Smooth muscle cell (in vitro differentiated cells): ENCODE measurements around the gene CUL1. TPM values are rescaled to one million over a fixed set of nuclear protein-coding genes. Genes with fewer than 3 reads are reported as not detected.

Source experiments
- DNase-seq: peaks from one replicate; lab custom pipeline; 2025; ENCODE audit not compliant: unreplicated experiment; lab: John Stamatoyannopoulos, UW
- H2AFZ ChIP-seq: fragments of 200-600 bp; sonication (generic); 2 replicates; pipeline ENCODE4 v1.6.0; 2016; ENCODE audit warnings: antibody characterized with exemption, low read depth, mild to moderate bottlenecking
- H3F3A ChIP-seq: fragments of 200-600 bp; sonication (generic); 2 replicates; pipeline ENCODE4 v1.6.0; 2017; ENCODE audit warnings: antibody characterized with exemption, low read depth
- H3K27ac ChIP-seq: fragments of 200-600 bp; sonication (generic); 2 replicates; pipeline ENCODE4 v1.5.1; 2016; ENCODE audit warnings: low read depth, mild to moderate bottlenecking
- H3K27me3 ChIP-seq: fragments of 200-600 bp; sonication (generic); 2 replicates; pipeline ENCODE4 v1.6.1; 2016; ENCODE audit warnings: low read depth, mild to moderate bottlenecking
- H3K36me3 ChIP-seq: fragments of 200-600 bp; sonication (generic); 2 replicates; pipeline ENCODE4 v1.5.1; 2016; ENCODE audit warnings: low read depth
- H3K4me1 ChIP-seq: fragments of 200-600 bp; sonication (generic); 2 replicates; pipeline ENCODE4 v1.5.1; 2016; ENCODE audit warnings: low read depth
- H3K4me2 ChIP-seq: fragments of 200-600 bp; sonication (generic); 2 replicates; pipeline ENCODE4 v1.6.0; 2016; ENCODE audit warnings: mild to moderate bottlenecking
- H3K4me3 ChIP-seq: fragments of 200-600 bp; sonication (generic); 2 replicates; pipeline ENCODE4 v1.5.1; 2016; ENCODE audit warnings: mild to moderate bottlenecking
- H3K79me2 ChIP-seq: fragments of 200-600 bp; sonication (generic); 2 replicates; pipeline ENCODE4 v1.6.0; 2016; ENCODE audit warnings: low read depth, mild to moderate bottlenecking
- H3K9ac ChIP-seq: fragments of 200-600 bp; sonication (generic); 2 replicates; pipeline ENCODE4 v1.6.0; 2016; ENCODE audit warnings: low read depth
- H3K9me3 ChIP-seq: fragments of 200-600 bp; sonication (generic); replicated peaks from 2 replicates; pipeline ENCODE4 v1.5.1; 2016; ENCODE audit warnings: low read depth
- H4K20me1 ChIP-seq: fragments of 200-600 bp; sonication (generic); 2 replicates; pipeline ENCODE4 v1.6.0; 2016; ENCODE audit warnings: low read depth
- WGBS: methylation state at CpG from one replicate; pipeline ENCODE4 v1.1.7; 2016; ENCODE audit warnings: low lambda C conversion rate; 5-methylcytosine and 5-hydroxymethylcytosine counted together
- polyA plus RNA-seq: library from polyadenylated mRNA; unstranded; fragments of >200 nt; fragmentation: Nextera tagmentation; extraction: Ambion mirVana; gene quantifications from 2 replicates; pipeline ENCODE4 v1.2.1, GENCODE V29; 2016
- total RNA-seq: library from RNA; depleted of rRNA; stranded (reverse); fragments of >200 nt; gene quantifications from 2 replicates; pipeline ENCODE4 v1.2.3, GENCODE V29; 2014
- TF ChIP-seq, protein P1 (sequence below): fragments of 200-600 bp; sonication (generic); IDR thresholded peaks from 2 replicates; pipeline ENCODE4 v1.5.1; 2017; ENCODE audit warnings: borderline replicate concordance, mild to moderate bottlenecking, antibody characterized with exemption; ENCODE audit not compliant: insufficient read depth, poor library complexity, severe bottlenecking

The CUL1 gene
- total and polyA plus RNA-seq, 2 experiments from 2014 or later: 38.2 to 44.8 TPM

DNA sequence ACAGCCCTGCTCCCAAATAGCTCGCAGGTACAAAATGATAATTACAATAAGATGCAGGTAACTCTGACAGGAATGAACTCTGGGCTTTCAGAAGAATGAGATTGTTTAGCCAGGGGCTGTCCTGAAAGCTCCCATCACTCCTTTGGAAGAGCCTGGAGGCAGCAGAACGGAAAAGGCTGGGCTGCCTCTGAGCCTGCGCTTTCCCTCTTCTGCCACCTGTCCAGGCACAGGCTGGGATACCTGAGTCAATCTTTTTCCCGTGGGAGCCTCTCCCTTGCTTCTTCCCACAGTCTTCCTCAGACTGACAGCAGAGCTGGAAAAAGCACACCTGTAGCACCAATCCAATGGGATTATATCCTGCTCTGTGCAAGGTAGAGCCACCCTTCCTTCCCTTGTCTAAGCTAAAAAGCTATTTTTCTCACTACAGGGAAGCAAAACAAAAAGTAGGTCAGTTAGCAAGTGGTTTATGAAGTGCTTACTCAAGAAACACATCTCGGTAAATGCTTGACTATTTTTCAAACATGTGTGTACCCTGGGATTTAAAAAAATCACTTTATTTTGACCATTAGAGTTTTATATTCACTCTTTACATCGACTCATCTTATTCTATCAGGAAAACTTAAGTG is 12.3 kb upstream of the CUL1 start:
- no peak overlapping the region for H3K27ac ChIP-seq
- no peak overlapping the region for H2AFZ ChIP-seq
- no peaks in the 10 kb centered on the region for H3K9me3 ChIP-seq
- no peaks in the 10 kb centered on the region for H3K79me2 ChIP-seq
- H4K20me1 ChIP-seq: no peaks in the 10 kb centered on the region
- H3K4me2 ChIP-seq: no peak overlapping the region
- no peaks in the 10 kb centered on the region for H3K36me3 ChIP-seq
- no peaks in the 10 kb centered on the region for H3K4me1 ChIP-seq
- no peaks in the 10 kb centered on the region for H3F3A ChIP-seq
- DNase-seq: no peak
- TF ChIP-seq, protein P1, sequence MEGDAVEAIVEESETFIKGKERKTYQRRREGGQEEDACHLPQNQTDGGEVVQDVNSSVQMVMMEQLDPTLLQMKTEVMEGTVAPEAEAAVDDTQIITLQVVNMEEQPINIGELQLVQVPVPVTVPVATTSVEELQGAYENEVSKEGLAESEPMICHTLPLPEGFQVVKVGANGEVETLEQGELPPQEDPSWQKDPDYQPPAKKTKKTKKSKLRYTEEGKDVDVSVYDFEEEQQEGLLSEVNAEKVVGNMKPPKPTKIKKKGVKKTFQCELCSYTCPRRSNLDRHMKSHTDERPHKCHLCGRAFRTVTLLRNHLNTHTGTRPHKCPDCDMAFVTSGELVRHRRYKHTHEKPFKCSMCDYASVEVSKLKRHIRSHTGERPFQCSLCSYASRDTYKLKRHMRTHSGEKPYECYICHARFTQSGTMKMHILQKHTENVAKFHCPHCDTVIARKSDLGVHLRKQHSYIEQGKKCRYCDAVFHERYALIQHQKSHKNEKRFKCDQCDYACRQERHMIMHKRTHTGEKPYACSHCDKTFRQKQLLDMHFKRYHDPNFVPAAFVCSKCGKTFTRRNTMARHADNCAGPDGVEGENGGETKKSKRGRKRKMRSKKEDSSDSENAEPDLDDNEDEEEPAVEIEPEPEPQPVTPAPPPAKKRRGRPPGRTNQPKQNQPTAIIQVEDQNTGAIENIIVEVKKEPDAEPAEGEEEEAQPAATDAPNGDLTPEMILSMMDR: no peak
- no peak overlapping the region for H3K4me3 ChIP-seq
- no peaks in the 10 kb centered on the region for H3K27me3 ChIP-seq
- H3K9ac ChIP-seq: no peak overlapping the region
- WGBS: 80% methylated on average over 6 of the region's 6 CpGs

DNA sequence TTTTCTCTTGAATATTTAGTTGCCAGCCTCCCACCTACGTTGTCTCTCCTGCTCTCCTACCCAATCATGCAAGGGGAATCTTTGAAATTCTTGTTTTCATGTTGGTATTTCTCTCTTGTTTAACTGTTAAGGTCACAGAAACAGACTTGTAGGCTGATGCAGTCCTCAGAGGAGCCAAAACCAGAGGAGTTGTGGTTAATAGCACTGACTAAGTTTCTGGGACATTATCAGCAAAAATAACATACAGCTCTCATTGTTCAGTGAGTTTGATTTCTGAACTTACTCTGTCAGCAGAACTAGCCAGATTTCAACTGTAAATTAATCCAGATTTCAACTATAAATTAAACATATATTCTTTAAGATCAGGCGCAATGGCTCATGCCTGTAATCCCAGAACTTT is 11.1 kb upstream of the CUL1 start:
- H3K4me2 ChIP-seq: no peak overlapping the region
- H3K9ac ChIP-seq: no peak overlapping the region
- H3K27me3 ChIP-seq: no peaks in the 10 kb centered on the region
- H3K27ac ChIP-seq: no peak overlapping the region
- H3K9me3 ChIP-seq: no peaks in the 10 kb centered on the region
- H3F3A ChIP-seq: no peaks in the 10 kb centered on the region
- H2AFZ ChIP-seq: no peak overlapping the region
- no peaks in the 10 kb centered on the region for H4K20me1 ChIP-seq
- 73% methylated on average over 2 of the region's 2 CpGs for WGBS
- DNase-seq: no peak
- TF ChIP-seq, protein P1: no peak
- H3K4me3 ChIP-seq: no peak overlapping the region
- H3K36me3 ChIP-seq: no peaks in the 10 kb centered on the region
- H3K79me2 ChIP-seq: no peaks in the 10 kb centered on the region
- H3K4me1 ChIP-seq: no peaks in the 10 kb centered on the region

DNA sequence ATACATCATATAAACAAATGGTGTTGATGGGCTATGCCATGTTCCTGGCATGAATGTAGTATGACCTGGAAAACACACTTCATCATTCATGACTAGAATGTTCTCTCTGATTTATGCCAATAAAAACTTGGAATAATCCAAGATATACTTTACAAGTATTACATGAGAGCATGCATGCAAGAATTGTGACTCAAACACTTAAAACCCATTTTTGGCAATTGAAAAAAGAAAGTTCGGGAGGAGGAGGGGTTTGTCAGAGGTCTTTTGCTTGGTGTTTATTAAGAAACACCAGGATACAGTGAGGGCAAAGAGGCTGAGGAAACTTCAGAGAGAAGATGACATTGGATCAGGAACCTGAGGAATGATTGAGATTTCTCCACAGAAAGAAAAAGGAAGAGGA is 10.2 kb upstream of the CUL1 start:
- no peak overlapping the region for H2AFZ ChIP-seq
- H3K27ac ChIP-seq: no peak overlapping the region
- H3F3A ChIP-seq: no peaks in the 10 kb centered on the region
- H3K36me3 ChIP-seq: no peaks in the 10 kb centered on the region
- TF ChIP-seq, protein P1: no peak
- no peak overlapping the region for H3K9ac ChIP-seq
- H3K79me2 ChIP-seq: no peaks in the 10 kb centered on the region
- no peaks in the 10 kb centered on the region for H3K4me1 ChIP-seq
- 92% methylated on average over 1 of the region's 1 CpG for WGBS
- H4K20me1 ChIP-seq: no peaks in the 10 kb centered on the region
- no peak overlapping the region for H3K4me3 ChIP-seq
- no peak overlapping the region for H3K4me2 ChIP-seq
- H3K9me3 ChIP-seq: no peaks in the 10 kb centered on the region
- no peak for DNase-seq
- no peaks in the 10 kb centered on the region for H3K27me3 ChIP-seq

GRCh38 chr7:148693651-148694050 is 5.1 kb upstream of the CUL1 start:
- TF ChIP-seq, protein P1: no peak
- 92% methylated on average over 7 of the region's 7 CpGs for WGBS
- no peaks in the 10 kb centered on the region for H3K36me3 ChIP-seq
- H3K4me3 ChIP-seq: no peak overlapping the region
- H3K27me3 ChIP-seq: no peaks in the 10 kb centered on the region
- H3K9ac ChIP-seq: no peak overlapping the region
- H4K20me1 ChIP-seq: no peaks in the 10 kb centered on the region
- H3K27ac ChIP-seq: no peak overlapping the region
- no peaks in the 10 kb centered on the region for H3F3A ChIP-seq
- H3K79me2 ChIP-seq: no peaks in the 10 kb centered on the region
- DNase-seq: no peak
- no peak overlapping the region for H3K4me2 ChIP-seq
- no peaks in the 10 kb centered on the region for H3K9me3 ChIP-seq
- H3K4me1 ChIP-seq: peaks cover 16% of the 10 kb centered on the region
- no peak overlapping the region for H2AFZ ChIP-seq
